Measurements from ENCODE around the gene RNF5. TPM values are rescaled to one million over a fixed set of nuclear protein-coding genes. Genes with fewer than 3 reads are reported as not detected.

Gene RNF5
- total RNA-seq, 1 experiment from 2014 or later = 114 TPM

DNA sequence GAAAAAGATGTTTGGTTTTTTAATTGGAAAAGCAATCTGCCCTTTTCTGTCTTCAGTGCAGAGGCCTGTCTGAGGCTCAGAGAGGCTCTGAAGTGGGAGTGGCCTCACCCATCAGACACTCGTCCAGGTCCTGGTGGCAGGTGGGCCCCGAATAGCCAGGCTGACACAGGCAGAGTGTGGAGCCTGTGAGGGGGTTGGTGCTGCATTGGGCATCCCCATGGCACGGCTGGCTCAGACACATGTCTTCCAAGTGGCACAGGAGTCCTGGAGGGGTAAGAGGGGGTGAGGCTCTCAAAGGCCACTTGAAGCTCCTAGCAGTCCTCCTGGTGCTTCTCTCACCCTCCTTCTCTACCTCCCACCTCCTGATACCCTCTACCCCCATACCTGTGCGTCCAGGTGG is 41.8 kb downstream of the RNF5 start:
- H3K9me3 Mint-ChIP-seq = no peaks in the 10 kb centered on the region
- DNase-seq (ENCODE audit: low spot score) (no peak), ATAC-seq (no peak)
- H3K36me3 Mint-ChIP-seq = no peaks in the 10 kb centered on the region
- no peak overlapping the region for H3K4me3 Mint-ChIP-seq
- no peak for TF ChIP-seq GABPB1 (CRISPR knock-in tag; IDR thresholded peaks at IDR 0.05)
- no peak for TF ChIP-seq ATF1 (CRISPR knock-in tag; IDR thresholded peaks at IDR 0.05)
- TF ChIP-seq JAZF1 (CRISPR knock-in tag; IDR thresholded peaks at IDR 0.05) = no peak
- TF ChIP-seq RORB (CRISPR knock-in tag; IDR thresholded peaks at IDR 0.05) = no peak
- no peak for TF ChIP-seq TEAD4 (CRISPR knock-in tag; IDR thresholded peaks at IDR 0.05)
- TF ChIP-seq ATF6 (CRISPR knock-in tag; IDR thresholded peaks at IDR 0.05) = no peak
- TF ChIP-seq, protein P1, sequence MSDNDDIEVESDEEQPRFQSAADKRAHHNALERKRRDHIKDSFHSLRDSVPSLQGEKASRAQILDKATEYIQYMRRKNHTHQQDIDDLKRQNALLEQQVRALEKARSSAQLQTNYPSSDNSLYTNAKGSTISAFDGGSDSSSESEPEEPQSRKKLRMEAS (CRISPR knock-in tag; IDR thresholded peaks at IDR 0.05) = no peak
- no peak for TF ChIP-seq SOX15 (CRISPR knock-in tag; IDR thresholded peaks at IDR 0.05)
- TF ChIP-seq GTF2I (CRISPR knock-in tag; conservative IDR thresholded peaks at IDR 0.05) = no peak
- no peak for TF ChIP-seq ZNF423 (CRISPR knock-in tag; IDR thresholded peaks at IDR 0.05)
- TF ChIP-seq, protein P2, sequence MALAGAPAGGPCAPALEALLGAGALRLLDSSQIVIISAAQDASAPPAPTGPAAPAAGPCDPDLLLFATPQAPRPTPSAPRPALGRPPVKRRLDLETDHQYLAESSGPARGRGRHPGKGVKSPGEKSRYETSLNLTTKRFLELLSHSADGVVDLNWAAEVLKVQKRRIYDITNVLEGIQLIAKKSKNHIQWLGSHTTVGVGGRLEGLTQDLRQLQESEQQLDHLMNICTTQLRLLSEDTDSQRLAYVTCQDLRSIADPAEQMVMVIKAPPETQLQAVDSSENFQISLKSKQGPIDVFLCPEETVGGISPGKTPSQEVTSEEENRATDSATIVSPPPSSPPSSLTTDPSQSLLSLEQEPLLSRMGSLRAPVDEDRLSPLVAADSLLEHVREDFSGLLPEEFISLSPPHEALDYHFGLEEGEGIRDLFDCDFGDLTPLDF (CRISPR knock-in tag; IDR thresholded peaks at IDR 0.05) = no peak
- no peak for TF ChIP-seq AR (CRISPR knock-in tag; IDR thresholded peaks at IDR 0.05)
- no peak for TF ChIP-seq TP53 (CRISPR knock-in tag; IDR thresholded peaks at IDR 0.05)
- TF ChIP-seq TCF7 (CRISPR knock-in tag; IDR thresholded peaks at IDR 0.05; ENCODE audit: low read depth) = no peak
- H3K4me1 Mint-ChIP-seq = peaks cover 15% of the 10 kb centered on the region
- ChIA-PET POLR2A (no interaction called here), CTCF (no interaction called here)
- H3K27ac Mint-ChIP-seq = no peak overlapping the region
- H3K27me3 Mint-ChIP-seq (ENCODE audit: low read depth) = peaks cover 3% of the 10 kb centered on the region; the same call in 1 of the 2 replicates

DNA sequence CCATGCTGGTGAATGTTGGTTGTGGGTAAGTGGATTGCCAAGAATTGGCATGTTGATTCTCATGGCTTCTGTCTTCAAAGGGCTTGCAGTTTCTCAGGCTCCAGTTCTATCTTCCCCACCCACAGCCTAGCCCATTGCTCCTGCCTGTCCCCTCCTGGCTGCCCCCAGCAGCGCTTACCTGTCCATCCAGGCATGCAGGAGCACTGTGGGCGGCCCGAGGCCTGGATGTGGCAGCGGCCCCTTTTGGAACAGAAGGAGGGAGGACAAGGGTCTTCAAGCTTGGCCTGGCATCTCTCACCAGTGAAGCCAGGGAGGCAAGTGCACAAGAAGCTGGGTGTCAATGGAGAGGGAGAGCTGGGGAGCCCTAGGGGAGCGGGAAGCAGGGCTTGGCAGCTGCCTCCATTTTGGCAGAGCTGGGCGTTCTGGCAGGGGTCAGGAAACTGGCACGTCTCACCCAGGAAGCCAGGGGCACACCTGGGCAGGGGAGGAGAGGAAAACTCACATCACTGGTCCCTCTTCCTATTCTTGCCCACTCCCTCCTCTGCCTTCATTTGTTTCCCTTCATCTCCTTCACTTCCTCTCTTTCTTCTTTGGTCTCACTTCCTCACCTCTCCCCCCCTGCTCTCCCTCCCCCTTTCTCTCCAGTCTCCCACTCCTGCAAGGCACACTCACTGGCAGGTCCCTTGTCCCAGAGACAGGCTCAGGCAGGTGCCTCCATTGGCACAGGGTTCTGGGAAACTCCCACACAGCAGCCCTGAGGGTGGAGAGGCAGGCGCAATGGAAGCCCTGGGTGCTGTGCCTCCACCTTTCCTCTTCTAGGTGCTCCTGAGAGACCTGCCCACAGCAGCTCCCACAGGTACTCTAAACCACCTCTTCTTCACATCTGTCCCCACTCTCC is 44.4 kb downstream of the RNF5 start:
- Mint-ChIP-seq H3K27ac (no peak overlapping the region), H3K27me3 (ENCODE audit: low read depth) (peaks cover 2% of the 10 kb centered on the region; the same call in 1 of the 2 replicates), H3K36me3 (no peaks in the 10 kb centered on the region), H3K4me1 (peaks cover 15% of the 10 kb centered on the region), H3K4me3 (no peak overlapping the region), H3K9me3 (no peaks in the 10 kb centered on the region)
- CTCF ChIA-PET = interaction anchor here (1.1 kb wide), 1 partner anchor 27 kb away, joined by 3 read pairs; no protein-coding TSS in a partner anchor
- no peak for ATAC-seq
- POLR2A ChIA-PET = no interaction called here
- no peak for DNase-seq (ENCODE audit: low spot score)
- no peak for TF ChIP-seq TP53 (CRISPR knock-in tag; IDR thresholded peaks at IDR 0.05)
- TF ChIP-seq, protein P3, sequence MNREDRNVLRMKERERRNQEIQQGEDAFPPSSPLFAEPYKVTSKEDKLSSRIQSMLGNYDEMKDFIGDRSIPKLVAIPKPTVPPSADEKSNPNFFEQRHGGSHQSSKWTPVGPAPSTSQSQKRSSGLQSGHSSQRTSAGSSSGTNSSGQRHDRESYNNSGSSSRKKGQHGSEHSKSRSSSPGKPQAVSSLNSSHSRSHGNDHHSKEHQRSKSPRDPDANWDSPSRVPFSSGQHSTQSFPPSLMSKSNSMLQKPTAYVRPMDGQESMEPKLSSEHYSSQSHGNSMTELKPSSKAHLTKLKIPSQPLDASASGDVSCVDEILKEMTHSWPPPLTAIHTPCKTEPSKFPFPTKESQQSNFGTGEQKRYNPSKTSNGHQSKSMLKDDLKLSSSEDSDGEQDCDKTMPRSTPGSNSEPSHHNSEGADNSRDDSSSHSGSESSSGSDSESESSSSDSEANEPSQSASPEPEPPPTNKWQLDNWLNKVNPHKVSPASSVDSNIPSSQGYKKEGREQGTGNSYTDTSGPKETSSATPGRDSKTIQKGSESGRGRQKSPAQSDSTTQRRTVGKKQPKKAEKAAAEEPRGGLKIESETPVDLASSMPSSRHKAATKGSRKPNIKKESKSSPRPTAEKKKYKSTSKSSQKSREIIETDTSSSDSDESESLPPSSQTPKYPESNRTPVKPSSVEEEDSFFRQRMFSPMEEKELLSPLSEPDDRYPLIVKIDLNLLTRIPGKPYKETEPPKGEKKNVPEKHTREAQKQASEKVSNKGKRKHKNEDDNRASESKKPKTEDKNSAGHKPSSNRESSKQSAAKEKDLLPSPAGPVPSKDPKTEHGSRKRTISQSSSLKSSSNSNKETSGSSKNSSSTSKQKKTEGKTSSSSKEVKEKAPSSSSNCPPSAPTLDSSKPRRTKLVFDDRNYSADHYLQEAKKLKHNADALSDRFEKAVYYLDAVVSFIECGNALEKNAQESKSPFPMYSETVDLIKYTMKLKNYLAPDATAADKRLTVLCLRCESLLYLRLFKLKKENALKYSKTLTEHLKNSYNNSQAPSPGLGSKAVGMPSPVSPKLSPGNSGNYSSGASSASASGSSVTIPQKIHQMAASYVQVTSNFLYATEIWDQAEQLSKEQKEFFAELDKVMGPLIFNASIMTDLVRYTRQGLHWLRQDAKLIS (CRISPR knock-in tag; IDR thresholded peaks at IDR 0.05; ENCODE audit: borderline replicate concordance) = no peak
- TF ChIP-seq PREB (CRISPR knock-in tag; IDR thresholded peaks at IDR 0.05; ENCODE audit: borderline replicate concordance) = no peak
- TF ChIP-seq NR1H2 (CRISPR knock-in tag; IDR thresholded peaks at IDR 0.05) = no peak
- TF ChIP-seq NR2C2 (CRISPR knock-in tag; IDR thresholded peaks at IDR 0.05) = no peak
- TF ChIP-seq SMAD4 (CRISPR knock-in tag; IDR thresholded peaks at IDR 0.05) = no peak
- TF ChIP-seq JUN (CRISPR knock-in tag; IDR thresholded peaks at IDR 0.05) = no peak
- TF ChIP-seq, protein P4, sequence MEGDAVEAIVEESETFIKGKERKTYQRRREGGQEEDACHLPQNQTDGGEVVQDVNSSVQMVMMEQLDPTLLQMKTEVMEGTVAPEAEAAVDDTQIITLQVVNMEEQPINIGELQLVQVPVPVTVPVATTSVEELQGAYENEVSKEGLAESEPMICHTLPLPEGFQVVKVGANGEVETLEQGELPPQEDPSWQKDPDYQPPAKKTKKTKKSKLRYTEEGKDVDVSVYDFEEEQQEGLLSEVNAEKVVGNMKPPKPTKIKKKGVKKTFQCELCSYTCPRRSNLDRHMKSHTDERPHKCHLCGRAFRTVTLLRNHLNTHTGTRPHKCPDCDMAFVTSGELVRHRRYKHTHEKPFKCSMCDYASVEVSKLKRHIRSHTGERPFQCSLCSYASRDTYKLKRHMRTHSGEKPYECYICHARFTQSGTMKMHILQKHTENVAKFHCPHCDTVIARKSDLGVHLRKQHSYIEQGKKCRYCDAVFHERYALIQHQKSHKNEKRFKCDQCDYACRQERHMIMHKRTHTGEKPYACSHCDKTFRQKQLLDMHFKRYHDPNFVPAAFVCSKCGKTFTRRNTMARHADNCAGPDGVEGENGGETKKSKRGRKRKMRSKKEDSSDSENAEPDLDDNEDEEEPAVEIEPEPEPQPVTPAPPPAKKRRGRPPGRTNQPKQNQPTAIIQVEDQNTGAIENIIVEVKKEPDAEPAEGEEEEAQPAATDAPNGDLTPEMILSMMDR (IDR thresholded peaks at IDR 0.05) = no peak
- TF ChIP-seq TEAD4 (CRISPR knock-in tag; IDR thresholded peaks at IDR 0.05) = no peak
- no peak for TF ChIP-seq NFYB (CRISPR knock-in tag; conservative IDR thresholded peaks at IDR 0.05; ENCODE audit: low read depth)
